Eye (tissue), 1 donor: Measurements from ENCODE around the gene RASGEF1C.
A peak's percentile ranks its signal among the peaks of the same experiment; 100 is the strongest.

Experiments
- DNase-seq: peaks from one replicate; pipeline ENCODE4 v3.0.0-alpha.2; 2015

Gene RASGEF1C

DNA sequence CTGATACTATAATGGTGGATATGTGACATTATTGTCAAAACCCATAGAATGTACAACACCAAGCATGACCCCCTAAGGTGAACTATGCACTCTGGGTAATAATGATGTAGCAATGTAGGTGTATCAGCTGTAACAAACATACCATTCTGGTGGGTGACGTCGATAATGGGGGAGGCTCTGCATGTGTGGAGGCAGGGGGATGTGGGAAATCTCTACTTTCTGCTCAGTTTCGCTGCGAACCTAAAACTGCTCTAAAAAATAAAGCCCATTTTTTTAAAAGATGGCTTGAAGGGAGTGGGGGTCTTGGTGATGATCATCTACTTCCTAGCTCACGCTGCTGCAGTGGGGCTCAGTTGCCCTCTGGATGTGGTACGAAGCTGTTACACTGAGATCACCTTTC, 51.1 kb downstream of the RASGEF1C start:
- no peak for DNase-seq

DNA sequence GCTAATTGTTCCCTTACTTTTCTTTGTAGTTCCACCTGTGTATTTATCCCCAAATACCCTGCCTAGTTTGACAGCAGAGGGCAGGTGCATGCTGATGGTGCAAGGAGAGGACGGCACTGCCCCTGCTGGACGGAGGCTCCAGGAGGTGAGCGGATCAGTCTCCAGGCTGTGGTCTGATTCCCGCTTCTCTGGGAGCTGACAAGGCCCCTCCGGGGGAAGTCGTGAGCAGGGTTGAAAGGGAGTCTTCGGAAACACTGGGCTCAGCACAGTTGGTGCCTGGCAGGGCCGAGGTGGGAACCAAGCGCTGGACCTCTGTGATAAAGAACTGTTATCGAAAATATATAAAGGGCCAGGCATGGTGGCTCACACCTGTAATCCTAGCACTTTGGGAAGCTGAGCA, 52.9 kb downstream of the RASGEF1C start:
- DNase-seq = no peak

DNA sequence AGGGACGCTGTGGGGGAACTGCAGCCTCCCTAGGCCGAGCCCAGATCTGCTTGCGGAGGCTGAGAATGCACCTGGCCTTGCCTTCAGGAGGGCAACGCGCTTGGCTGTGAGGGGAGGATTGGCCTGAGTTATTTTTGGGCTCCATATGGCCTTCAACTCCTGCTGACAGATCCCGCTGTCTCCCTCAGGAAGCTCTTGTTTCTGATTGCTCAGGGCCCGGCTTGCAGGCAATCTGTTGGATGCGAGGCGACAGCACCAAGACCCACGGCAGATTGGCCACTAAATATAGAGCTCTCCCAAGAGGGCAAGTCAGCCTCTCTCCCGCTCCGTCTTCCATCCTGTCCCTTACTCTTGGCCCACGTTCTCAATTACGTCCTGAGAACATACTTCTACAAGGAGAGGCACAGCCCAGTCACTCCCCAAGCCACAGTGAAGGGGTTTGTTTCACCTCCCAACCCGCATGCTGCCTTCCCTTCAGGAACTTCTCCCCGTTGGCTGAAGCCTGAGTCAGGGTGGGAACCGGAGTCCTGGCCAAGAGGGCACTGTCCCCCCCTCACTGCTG, 53.6 kb downstream of the RASGEF1C start:
- no peak for DNase-seq

DNA sequence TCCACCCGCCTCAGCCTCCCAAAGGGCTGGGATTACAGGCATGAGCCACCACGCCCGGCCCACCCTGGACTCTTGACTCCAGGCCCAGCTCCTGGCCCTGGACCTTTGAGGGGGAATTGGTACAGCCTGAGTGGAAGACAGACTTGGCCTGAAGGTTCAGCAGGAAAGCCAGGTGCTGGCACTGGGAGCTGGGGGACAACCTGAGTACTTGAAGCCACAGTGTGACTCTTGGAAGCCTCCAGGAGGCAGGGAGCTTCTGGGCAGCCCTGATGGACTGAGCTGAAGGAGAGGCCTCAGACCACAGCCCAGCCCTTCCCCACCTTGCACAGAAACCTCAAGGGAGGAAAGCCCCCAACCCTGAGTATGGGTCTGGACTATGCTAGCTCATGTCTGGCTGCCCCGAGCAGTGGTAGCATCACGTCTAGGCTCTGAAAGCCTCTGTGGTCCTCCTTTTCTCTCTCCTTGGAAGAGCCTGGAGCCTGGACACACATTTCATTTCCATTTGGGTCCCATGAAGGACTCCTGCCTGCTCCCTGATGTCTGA, 54.1 kb downstream of the RASGEF1C start:
- no peak for DNase-seq

DNA sequence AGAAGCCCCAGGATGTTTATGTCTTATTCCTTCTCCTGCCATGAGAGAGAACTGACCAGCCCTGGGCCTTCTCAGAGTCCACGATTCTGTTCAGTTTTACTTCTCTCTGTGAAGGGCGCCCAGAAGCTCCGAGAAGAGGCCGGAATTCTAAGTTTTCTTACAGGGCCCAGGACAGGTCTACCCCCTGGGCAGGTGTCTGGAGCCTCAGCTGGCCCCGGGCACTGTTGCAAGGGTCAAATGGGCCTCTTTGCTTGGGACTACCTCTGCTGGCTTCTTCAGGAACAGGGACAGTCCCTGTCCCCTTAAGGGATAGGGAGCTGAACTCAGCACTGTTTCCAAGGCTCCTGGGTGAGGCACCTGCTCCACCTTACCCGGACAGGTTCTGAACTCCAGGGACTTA, 55.0 kb downstream of the RASGEF1C start:
- no peak for DNase-seq

DNA sequence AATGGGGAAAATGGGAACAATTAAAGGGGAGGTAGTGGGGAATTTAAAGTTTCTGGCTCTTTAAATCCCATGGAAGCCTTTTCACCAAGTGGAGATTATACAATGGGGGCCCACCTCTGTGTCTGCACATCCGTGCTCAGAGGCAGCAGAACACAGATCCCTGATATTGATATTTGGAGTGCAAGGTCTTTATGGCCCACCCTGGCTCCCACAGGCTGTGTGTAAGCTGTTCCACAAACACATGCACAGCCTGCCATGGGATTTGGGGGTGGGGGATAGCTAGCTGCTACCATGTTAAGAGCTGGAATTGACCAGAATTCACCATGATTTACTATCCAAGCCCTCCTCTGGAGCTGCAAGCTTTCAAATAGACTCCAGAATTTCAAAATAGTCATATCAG, 55.9 kb downstream of the RASGEF1C start:
- DNase-seq = no peak

DNA sequence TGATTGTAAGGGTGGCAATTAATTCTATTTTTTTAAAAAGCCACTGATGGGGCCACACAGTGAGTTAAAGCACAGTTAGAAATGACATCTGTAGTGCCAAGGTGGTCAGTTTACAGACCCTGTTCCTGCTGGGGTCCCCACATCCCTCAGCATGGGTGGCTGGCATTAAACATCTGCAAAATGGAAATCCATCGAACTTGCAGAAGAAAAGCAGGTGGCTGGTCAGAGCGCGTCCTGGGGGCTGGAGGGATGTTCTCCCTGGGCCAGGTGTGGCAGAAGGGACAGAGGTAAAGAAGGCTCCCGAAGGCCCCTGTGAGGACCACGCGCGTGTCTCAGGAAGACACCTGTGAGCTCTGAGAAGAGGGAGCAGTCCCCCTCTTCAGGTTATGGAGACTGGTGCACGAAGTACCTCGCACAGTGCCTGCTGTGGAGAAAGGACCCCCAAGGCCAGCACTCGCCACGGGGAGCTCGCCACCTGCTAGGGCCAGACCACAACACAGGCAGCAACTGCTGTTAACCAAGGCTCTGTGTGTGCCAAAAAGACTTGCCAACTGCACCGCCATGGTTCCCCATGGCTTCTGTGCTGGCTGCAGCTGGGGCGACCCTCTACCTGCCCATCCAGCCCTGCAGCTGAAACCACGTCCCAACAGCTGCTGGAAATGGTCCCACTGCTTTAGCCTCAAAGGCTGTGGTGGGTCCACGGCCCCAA, 65.2 kb downstream of the RASGEF1C start:
- DNase-seq = no peak

DNA sequence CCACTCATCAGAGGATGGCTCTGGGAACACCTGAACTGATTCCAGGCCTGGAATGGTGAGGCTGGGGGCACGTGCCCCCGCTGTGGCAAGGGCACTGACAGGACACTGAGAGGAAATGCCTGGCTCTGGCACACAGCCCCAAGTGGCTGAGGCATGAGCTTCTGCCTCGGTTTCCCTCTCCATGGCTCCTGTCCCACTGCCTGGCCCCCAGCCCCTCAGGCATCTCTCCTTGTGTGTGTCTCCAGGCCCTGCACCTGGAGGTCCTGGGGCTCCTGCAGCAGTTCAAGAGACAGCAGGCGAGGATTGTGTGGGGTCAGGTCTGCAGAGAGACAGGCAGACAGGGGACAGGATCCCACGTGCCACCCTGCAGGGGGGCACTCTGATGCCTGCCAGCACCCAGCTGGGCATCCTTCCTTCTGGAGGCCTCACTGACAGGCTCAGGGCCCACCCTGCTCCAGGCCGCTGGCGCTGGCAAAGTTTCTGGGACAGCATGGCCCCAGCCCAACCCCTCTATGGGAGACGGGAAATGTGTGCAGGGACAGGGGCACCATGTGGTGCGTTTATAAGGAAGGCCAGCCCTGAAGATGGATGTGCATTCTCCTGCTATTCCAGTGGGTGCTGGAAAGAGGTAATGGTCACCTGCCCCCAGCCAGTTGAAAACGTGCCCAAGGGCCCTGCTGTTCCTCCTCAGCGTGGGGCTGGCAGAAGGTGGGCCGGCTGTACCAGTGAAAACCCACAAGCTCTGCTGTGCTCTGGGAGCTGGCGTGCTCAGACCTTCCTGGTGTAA, 66.0 kb downstream of the RASGEF1C start:
- no peak for DNase-seq

DNA sequence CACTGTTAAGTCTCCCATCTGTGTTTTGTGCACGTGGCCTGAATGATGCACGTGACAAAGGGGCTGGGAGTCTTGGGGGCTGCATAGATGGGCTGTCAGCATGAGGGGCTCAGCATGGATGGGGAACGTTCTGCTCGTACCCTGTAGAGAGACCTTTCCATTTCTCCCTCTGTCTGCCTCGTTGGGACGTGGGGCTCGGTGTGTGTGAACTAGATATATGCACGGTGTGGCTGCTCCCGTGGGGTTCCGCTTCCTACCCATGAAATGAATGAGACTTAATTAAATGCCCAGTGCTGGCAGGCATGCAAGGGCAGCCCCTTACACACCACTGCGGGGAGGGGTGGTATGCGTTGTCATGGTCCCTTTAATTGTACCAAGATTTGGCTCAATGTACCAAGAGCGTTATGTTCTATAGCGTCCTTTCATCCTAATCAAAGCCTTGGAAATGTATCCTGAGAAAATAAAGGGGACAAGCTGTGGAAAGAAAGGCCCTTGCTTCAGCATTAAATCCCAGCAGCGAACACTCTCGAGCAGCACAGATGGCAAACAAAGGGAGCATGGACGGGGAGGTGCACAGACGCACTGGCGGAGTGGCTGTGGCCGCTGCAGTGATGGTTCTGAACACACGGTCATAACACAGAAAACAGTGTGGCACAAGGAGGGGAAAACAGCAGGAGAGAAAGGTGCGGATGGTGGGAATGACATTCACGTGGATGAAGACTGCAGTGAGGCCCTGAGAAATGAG, 66.8 kb downstream of the RASGEF1C start:
- peak; percentile 41 for DNase-seq

DNA sequence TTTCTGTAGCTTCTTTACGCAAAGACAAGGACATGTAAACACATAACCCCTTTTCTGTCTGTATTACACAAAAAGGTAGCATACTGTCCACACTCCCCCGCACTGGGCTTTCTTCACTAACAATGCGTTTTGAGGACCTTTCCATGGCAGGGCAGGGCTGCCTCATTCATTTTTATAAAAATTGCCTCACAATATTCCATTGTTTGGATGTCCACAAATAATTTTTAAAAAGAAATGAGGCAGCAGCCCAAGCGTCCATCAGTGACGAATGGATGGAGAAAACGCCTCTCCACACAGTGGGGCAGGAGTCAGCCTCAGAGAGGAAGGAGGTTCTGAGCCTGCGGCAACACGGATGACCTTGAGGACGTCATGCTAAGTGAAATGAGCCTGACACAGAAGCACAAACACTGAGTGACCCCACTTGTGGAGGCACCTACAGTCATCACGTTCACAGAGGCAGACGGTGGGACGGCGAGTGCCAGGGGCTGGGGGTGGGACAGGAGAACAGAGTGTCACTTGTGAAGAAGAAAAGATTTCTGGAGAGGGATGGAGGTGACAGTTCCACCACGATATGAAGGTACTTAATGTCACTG, 67.8 kb downstream of the RASGEF1C start:
- no peak for DNase-seq

DNA sequence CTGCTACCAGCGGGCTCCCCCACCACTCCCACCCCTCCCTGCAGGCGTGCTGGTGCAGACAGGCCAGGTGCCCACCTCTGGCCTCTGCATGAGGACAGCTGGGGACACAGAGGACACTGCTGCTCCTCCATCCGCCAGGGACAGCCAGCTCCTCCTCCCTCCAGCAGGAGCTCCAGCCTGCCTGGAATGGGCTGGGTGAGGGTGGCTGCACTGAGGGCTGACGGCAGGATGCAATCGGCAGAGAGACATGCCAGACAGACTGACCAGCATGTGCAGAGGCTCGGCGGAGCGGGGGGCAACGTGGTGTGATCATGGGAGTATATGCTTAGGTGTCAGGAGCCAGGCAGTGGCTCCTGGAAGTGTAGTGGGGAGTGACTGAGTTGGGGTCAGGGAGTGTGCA, 68.4 kb downstream of the RASGEF1C start:
- no peak for DNase-seq

DNA sequence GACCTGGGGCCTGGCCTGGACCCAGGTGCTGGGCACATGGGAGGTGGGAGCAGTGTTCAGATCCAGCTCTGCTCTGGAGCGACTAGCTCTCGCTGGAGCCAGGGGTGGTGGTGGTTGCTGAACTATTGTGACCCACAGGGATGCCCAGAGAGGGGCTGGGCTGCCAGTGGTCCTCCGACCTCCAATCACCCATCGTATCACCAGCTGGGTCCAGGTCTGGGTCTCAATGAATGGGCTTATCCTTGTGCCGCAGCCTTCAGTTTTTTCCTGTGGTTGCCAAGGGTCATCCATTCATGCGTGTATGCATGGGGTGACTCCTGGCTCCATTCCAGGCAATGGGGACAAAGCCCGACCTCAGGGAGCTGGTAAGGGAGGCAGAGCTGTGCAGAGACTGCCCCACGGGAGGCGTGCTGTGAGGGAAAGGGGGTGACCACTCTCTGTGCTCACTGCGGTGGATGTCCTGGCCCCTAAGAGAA, 68.9 kb downstream of the RASGEF1C start:
- DNase-seq = no peak

DNA sequence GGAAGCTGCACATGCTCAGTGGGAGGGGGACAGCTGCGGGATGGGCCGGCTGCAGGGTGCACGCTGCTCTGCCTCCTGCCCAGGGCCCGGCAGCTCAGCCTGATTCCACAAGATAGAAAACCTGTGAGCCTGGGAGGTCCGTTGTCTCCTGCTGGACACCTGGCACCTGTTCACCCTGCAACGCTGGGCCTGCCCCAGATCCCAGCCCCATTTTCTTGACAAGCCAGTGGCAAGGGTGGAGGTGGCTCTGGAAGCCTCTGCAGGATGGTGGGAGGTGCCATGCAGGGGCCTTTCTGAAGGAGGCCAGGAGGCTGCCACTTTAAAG, 69.3 kb downstream of the RASGEF1C start:
- DNase-seq = no peak

DNA sequence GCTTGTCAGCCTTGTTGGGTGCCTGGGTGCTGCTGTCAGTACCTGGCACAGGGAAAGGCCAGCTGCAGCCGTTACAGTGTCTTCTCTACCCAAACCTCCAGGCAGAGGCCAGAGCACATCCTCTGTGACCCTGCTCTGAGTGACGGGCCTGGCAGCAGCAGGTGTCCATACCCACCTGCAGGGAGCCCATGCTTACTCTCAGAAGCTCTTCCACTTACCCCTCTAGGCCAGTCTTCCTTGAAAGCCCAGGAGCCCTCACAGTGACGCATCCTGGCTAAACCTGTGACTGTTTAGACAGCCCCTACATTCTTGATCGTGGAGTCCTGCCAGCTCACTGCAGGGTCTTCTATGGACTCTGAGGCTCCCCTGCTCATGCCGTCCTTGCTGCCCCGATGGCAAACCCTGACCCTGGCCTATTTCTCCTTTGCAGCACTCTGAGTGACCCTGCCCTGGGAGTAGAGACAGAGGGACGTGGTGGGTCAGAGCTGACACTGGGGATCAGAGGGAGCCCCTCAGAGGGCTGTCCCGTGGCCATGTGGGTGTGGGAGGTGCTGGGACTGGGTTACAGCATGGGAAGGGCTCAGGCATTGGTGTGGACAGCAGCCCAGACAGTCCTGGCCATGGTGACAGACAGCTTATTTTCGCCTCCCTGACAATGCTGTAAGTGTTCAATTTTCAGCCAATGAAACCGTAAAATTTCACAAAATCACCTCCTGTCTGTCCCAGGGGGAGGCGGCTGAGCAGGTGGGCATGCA, 69.9 kb downstream of the RASGEF1C start:
- no peak for DNase-seq

DNA sequence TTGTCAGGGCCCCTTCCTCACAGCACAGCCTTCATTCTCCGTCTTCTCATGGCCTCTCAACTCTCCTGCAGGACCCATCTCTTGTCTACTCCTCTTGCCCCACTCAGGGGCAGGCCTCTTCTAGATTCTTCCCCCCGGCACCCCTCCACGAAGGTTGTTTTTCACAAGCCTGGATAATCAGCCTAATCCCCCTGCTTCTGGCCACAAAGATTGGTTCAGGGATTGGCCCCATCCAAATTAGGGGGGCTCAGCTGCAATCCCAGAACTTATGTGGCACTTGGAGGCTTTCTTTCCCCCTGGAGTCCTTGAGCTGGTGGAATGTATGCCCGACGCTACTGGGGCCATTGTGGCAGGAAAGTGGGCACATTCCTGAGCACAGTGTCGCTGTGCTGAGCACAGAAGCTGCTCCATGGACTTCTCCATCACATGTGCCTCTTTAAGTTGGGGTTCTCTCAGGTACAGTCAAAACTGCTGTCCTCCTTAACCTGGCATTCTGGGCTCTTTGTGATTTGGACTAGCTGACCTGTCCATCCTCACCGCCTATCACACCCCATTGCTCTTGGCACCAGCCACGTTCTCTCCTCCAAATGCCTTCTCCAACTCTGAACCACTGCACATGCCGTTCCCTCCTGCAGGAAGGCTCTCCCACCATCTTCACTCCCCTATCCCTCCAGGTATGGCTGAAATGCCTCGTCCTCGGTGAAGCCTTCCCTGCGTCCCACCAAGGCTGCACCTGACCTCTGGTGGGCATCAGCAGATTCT, 70.6 kb downstream of the RASGEF1C start:
- DNase-seq = no peak

DNA sequence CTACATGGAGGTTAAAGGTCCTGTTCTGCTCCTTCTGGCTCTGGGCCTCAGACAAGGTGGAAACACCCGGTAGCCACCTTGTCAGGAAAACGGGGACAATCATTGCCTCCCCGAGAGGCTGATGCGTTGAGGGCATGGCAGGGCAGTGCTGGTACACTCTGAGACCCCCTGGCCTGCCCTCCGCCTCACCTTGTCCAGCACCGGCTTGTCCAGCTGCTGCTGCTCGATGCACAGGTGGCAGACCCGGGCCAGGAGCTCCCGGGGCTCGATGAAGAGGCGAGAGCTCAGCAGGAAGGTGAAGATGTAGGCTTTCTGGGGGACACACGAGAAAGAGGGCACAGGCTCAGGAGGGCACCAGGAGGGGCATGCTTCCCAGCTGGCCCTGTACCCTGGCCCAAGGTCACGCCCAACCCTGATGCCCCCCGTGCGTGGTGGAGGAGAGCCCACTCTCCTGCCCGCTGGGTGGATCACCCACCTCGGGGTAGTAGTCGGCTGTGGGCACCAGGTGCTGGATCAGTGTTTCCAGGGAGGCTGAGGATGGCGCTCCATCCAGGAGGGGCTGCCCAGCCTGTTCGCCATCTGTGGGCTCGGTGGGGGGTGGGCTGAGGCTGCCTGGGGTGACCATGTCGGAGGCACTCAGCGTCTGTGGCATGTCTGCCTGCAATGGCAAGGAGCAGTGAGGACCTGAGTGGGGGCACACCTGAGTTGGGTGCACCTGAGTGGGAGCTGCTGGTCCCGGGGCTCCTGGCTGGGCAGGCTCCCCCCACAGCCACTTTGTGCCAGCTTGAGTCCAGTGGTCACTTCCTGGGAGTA, 71.4 kb downstream of the RASGEF1C start:
- no peak for DNase-seq

DNA sequence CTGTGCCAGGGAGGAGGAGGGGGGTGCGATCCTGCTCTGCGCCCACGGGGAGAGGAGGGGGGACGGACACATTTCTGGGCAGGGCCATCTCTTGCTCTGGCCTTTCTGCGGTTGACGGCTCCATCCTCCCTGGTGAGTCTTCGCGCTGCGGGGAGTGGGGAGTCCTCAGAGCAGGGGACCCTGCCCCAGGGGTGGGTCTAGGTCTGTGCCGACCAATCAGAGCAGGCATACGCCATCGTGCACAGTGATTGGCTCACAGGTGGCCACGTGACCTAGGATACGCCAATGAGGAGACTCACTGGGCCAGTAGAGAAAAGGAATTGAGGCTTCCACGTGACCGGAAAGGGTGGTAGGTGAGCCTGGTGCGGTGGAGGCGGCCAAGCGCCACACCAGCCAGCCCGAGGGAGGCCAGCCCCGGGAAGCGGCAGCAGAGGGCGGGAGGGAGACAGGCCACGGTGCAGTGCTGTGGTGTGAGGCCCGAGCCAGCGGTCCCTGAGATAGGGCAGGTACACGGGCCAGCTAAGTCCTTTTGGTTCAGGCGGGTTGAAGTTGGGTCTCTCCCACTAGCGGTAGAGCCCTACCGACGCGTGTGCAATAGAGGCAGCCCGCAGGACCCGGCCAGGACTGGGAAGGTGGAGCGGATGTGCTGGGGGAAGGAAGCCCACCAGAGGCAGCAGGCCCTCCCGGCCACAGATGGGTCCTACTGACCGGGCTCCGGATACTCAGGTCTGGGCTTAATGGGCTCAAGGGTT, 72.2 kb downstream of the RASGEF1C start:
- DNase-seq = no peak

DNA sequence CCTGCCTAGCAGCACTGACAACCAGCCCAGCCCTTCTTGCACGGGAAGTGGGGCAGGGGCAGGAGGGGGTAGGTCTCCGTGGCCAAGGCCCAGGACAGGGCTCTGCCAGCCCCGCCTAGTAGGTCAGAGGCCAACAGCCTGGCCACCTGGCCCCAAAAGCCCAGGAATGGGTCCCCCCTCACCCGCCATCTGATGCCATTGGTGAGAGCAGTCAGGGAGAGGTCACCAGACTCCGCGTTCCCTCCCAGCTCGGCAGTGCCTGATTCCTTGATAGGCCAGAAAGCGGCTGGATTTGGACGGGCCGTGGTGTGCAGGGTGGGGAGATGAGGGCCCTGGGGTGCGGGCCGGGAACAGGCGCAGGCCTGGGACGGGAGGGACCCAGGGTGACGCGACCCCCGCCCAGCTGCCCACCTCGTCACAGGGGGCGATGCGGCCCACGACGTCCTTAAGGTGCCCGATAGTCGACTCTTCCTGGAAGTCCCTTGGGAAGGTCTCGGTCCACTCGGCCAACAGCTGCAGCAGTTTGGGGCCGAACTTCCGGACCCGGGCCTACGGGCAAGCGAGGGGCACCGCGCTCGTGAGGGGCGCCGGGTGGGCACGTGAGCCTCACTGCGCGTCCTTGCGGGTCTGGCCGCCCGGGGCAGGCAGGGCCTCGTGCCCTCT, 72.9 kb downstream of the RASGEF1C start:
- DNase-seq = no peak
